Activated T-helper 17 cell treated with anti-CD3 and anti-CD28 coated beads, Interleukin-2, amount 50 U/mL, for 72 hours (primary cell): Measurements from ENCODE around the gene KIR2DL1. TPM values are rescaled to one million over a fixed set of nuclear protein-coding genes. Genes with fewer than 3 reads are reported as not detected.
"Not testable (repeated sequence)": the region's sequence is repeated elsewhere in the genome, so short reads cannot be mapped to it uniquely, and the experiment has no call there.

ENCODE experiments used
- ATAC-seq: fragments of 150-1000 bp; cut with Tn5 transposase; replicated peaks from 2 replicates; pipeline ENCODE4 v1.10.0; 2021; ENCODE audit warnings: mild to moderate bottlenecking, moderate library complexity
- H3K27ac Mint-ChIP-seq: one replicate; pipeline ENCODE4 v1.8.0; 2022; ENCODE audit warnings: mixed read lengths
- H3K27me3 Mint-ChIP-seq: one replicate; pipeline ENCODE4 v1.8.0; 2022; ENCODE audit warnings: mixed read lengths
- H3K36me3 Mint-ChIP-seq: one replicate; pipeline ENCODE4 v1.8.0; 2022; ENCODE audit warnings: low read depth, mild to moderate bottlenecking, mixed read lengths
- H3K4me1 Mint-ChIP-seq: one replicate; pipeline ENCODE4 v1.8.0; 2022; ENCODE audit warnings: mixed read lengths
- H3K4me3 Mint-ChIP-seq: one replicate; pipeline ENCODE4 v1.8.0; 2022; ENCODE audit warnings: mild to moderate bottlenecking, mixed read lengths
- H3K9me3 Mint-ChIP-seq: one replicate; pipeline ENCODE4 v1.8.0; 2022; ENCODE audit warnings: mixed read lengths
- total RNA-seq, 2 donors: library from RNA; stranded (reverse); gene quantifications; one replicate each; pipeline ENCODE4 v1.2.3, GENCODE V29; 2022

KIR2DL1 gene
- total RNA-seq, 2 donors from 2014 or later, result not detected

DNA sequence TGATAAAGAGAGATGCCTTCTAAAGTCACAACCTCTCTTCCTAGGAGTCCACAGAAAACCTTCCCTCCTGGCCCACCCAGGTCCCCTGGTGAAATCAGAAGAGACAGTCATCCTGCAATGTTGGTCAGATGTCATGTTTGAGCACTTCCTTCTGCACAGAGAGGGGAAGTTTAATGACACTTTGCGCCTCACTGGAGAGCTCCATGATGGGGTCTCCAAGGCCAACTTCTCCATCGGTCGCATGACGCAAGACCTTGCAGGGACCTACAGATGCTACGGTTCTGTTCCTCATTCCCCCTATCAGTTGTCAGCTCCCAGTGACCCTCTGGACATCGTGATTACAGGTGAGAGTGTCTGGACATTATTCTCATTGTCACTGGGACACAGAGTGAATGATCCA is 18.6 kb downstream of the KIR2DL1 start:
- not testable (repeated sequence) for H3K9me3 Mint-ChIP-seq, H3K4me3 Mint-ChIP-seq, ATAC-seq, H3K4me1 Mint-ChIP-seq, H3K36me3 Mint-ChIP-seq, H3K27ac Mint-ChIP-seq
- peaks cover 17% of the 10 kb centered on the region for H3K27me3 Mint-ChIP-seq

DNA sequence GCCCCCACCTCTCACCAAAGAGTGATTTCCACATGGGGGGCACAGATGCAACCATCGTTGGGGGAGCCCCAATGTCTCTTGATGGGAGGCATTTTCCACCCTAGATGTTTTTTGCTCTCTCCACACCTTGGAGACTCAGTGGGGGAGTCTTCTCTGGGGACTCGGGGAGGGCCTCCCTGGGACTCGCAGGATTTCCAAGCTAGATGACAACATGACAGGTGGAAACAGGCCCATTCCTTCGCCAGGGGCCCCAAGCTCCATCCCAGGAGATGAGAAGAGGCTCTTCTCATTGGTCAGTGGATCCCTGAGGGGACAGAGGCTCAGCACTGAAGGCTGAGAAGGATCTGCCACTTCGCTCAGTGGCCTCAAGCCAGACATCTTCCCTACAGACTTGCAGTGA is 21.1 kb downstream of the KIR2DL1 start:
- H3K27me3 Mint-ChIP-seq, result peaks cover 7% of the 10 kb centered on the region
- H3K4me3 Mint-ChIP-seq, result no peak overlapping the region
- H3K36me3 Mint-ChIP-seq, result no peaks in the 10 kb centered on the region
- no peak overlapping the region for H3K27ac Mint-ChIP-seq
- H3K4me1 Mint-ChIP-seq, result peaks cover 11% of the 10 kb centered on the region
- ATAC-seq, result no peak
- no peaks in the 10 kb centered on the region for H3K9me3 Mint-ChIP-seq

DNA sequence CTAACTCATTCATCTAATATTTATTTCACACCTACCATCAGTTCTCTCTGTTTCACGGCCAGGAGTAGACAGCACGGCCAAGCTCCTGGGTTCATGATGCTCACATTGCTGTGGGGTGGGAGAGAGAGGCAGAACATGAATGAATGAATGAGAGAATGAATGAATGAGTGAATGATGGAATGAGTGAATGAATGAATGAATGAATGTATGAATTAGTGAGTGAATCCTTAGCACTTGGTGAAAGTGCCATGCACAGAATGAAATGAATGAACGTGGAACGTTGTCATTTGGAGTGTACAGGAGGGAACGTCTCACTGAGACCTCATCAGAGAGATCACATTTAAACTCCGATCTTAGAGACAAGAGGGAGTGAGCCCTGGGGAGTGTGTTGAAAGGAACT is 21.9 kb downstream of the KIR2DL1 start:
- peaks cover 11% of the 10 kb centered on the region for H3K4me1 Mint-ChIP-seq
- no peaks in the 10 kb centered on the region for H3K36me3 Mint-ChIP-seq
- ATAC-seq, result no peak
- H3K27me3 Mint-ChIP-seq, result peaks cover 10% of the 10 kb centered on the region
- H3K27ac Mint-ChIP-seq, result no peak overlapping the region
- no peak overlapping the region for H3K4me3 Mint-ChIP-seq
- H3K9me3 Mint-ChIP-seq, result no peaks in the 10 kb centered on the region

DNA sequence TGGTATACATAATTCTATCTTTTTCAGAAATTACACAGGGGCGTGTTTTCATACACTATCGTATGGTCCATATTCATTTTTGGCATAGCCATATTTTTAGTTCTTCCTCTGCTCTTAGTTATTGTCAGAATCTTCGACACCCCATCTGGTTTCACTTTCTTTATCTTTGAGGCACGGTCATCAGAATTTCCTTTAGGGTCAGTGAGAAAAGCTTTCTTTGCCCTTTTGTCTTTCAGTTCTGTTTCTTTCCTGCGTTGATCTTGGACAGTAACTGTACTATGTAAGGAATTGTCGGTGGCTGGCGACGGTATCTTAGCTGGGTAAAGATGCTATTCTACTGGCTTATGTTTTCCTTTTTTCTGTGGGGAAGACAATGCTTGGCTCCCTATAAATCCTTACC is 23.2 kb downstream of the KIR2DL1 start:
- peak overlapping the region; percentile 34 for H3K27ac Mint-ChIP-seq
- H3K4me1 Mint-ChIP-seq, result peaks cover 11% of the 10 kb centered on the region
- no peaks in the 10 kb centered on the region for H3K36me3 Mint-ChIP-seq
- H3K4me3 Mint-ChIP-seq, result peak overlapping the region; percentile 62
- ATAC-seq, result peak; percentile 55
- H3K27me3 Mint-ChIP-seq, result peaks cover 13% of the 10 kb centered on the region
- H3K9me3 Mint-ChIP-seq, result no peaks in the 10 kb centered on the region

GRCh38 chr19:54795758-54796157 is 26.2 kb downstream of the KIR2DL1 start:
- no peaks in the 10 kb centered on the region for H3K36me3 Mint-ChIP-seq

GRCh38 chr19:54803410-54803809 is 33.8 kb downstream of the KIR2DL1 start, which contains the start of gene KIR2DL4:
Gene KIR2DL4, plus strand, starts transcription at chr19:54803610. Its CDS starts 42 bp downstream, at chr19:54803652.
- H3K4me1 Mint-ChIP-seq, result no peaks in the 10 kb centered on the region
- no peaks in the 10 kb centered on the region for H3K36me3 Mint-ChIP-seq
- H3K4me3 Mint-ChIP-seq, result no peak within 1 kb of the TSS
- H3K27ac Mint-ChIP-seq, result no peak within 1 kb of the TSS
- no peak for ATAC-seq
- H3K9me3 Mint-ChIP-seq, result no peaks in the 10 kb centered on the region
- peaks cover 29% of the 10 kb centered on the region for H3K27me3 Mint-ChIP-seq

More at GRCh38 chr19:54795758-54796157, 26.2 kb downstream of the KIR2DL1 start:
- Mint-ChIP-seq H3K27ac (no peak overlapping the region), H3K27me3 (peaks cover 18% of the 10 kb centered on the region), H3K4me3 (no peak overlapping the region), H3K4me1 (peaks cover 11% of the 10 kb centered on the region), H3K9me3 (no peaks in the 10 kb centered on the region)
- ATAC-seq, result no peak

DNA sequence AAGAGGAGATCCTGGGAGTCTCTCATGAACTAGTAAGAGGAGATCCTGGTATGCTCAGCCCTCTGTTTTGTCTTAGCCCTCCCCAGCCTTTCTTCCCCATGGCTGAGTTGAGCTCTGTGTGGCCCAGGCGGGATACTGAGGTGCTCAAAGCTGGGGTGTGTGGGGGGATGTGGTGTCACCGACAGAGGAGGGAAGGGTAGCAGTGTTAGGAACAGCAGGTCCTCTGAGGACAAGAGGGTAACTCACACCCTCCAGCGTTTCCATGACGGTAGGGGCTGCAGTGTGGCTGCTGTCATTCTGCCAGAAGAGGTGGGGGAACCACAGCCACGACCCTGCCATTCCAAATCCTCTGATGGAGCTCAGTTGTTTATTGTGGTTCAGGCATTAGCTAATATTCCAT is 34.5 kb downstream of the KIR2DL1 start:
- H3K4me1 Mint-ChIP-seq, result no peaks in the 10 kb centered on the region
- ATAC-seq, result no peak
- no peaks in the 10 kb centered on the region for H3K36me3 Mint-ChIP-seq
- peaks cover 28% of the 10 kb centered on the region for H3K27me3 Mint-ChIP-seq
- no peaks in the 10 kb centered on the region for H3K9me3 Mint-ChIP-seq
- no peak overlapping the region for H3K4me3 Mint-ChIP-seq
- H3K27ac Mint-ChIP-seq, result no peak overlapping the region

DNA sequence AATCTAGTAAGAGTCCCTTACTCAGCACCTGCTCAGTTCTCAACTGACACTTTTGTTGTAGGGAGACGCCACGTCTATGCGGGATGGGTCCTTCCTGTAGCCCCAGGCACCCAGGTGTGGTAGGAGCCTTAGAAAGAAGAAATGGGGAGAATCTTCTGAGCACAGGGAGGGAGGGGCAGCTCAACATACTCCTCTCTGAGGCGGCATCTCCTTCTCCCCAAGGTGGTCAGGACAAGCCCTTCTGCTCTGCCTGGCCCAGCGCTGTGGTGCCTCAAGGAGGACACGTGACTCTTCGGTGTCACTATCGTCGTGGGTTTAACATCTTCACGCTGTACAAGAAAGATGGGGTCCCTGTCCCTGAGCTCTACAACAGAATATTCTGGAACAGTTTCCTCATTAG is 35.0 kb downstream of the KIR2DL1 start:
- ATAC-seq, result no peak
- H3K4me3 Mint-ChIP-seq, result no peak overlapping the region

GRCh38 chr19:54805665-54806515 is 36.3 kb downstream of the KIR2DL1 start:
- H3K27me3 Mint-ChIP-seq, result peaks cover 34% of the 10 kb centered on the region
- H3K4me1 Mint-ChIP-seq, result no peaks in the 10 kb centered on the region
- no peak for ATAC-seq
- no peaks in the 10 kb centered on the region for H3K9me3 Mint-ChIP-seq
- H3K27ac Mint-ChIP-seq, result no peak overlapping the region
- H3K4me3 Mint-ChIP-seq, result no peak overlapping the region
- H3K36me3 Mint-ChIP-seq, result no peaks in the 10 kb centered on the region

More for the DNA sequence above, 35.0 kb downstream of the KIR2DL1 start:
- H3K4me1 Mint-ChIP-seq, result no peaks in the 10 kb centered on the region
- no peaks in the 10 kb centered on the region for H3K9me3 Mint-ChIP-seq
- H3K36me3 Mint-ChIP-seq, result no peaks in the 10 kb centered on the region
- no peak overlapping the region for H3K27ac Mint-ChIP-seq
- peaks cover 26% of the 10 kb centered on the region for H3K27me3 Mint-ChIP-seq

GRCh38 chr19:54806516-54806838 is 36.9 kb downstream of the KIR2DL1 start:
- no peak overlapping the region for H3K27ac Mint-ChIP-seq
- H3K36me3 Mint-ChIP-seq, result no peaks in the 10 kb centered on the region
- H3K9me3 Mint-ChIP-seq, result no peaks in the 10 kb centered on the region
- no peak overlapping the region for H3K4me3 Mint-ChIP-seq
- peaks cover 32% of the 10 kb centered on the region for H3K27me3 Mint-ChIP-seq
- no peaks in the 10 kb centered on the region for H3K4me1 Mint-ChIP-seq
- ATAC-seq, result no peak

DNA sequence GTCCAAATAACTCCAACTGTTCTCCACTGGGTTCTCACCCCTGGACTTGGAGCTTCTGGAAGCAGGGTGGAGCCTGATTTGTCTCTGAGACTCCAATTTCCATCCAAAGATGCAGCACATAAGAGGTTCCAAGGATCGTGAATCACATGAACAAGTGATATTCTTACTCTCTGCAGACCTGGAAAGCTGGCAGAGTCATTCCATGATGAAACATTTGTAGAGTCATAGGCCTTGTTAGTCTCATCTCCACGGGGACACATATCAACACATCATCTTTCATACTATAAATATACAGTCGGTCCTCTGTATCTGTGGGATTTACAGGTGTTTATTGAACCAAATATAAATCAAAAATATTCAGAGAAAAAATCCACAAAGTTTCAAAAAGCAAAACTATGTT is 45.0 kb downstream of the KIR2DL1 start:
- not testable (repeated sequence) for H3K9me3 Mint-ChIP-seq, H3K36me3 Mint-ChIP-seq, ATAC-seq, H3K27ac Mint-ChIP-seq, H3K4me1 Mint-ChIP-seq, H3K4me3 Mint-ChIP-seq
- peaks cover 35% of the 10 kb centered on the region for H3K27me3 Mint-ChIP-seq

DNA sequence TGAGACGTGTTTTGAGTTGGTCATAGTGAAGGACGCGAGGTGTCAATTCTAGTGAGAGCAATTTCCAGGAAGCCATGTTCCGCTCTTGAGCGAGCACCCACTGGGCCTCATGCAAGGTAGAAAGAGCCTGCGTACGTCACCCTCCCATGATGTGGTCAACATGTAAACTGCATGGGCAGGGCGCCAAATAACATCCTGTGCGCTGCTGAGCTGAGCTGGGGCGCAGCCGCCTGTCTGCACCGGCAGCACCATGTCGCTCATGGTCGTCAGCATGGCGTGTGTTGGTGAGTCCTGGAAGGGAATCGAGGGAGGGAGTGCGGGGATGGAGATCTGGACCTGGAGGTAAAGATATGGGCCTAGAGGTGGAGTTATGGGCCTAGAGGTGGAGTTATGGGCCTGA is 46.7 kb downstream of the KIR2DL1 start, which contains the start of gene KIR3DL1:
KIR3DL1 (plus strand) TSS at position 218 of the 400 bp plus-strand sequence.
- not testable (repeated sequence) for H3K27ac Mint-ChIP-seq, H3K36me3 Mint-ChIP-seq, H3K4me3 Mint-ChIP-seq, ATAC-seq, H3K9me3 Mint-ChIP-seq, H3K4me1 Mint-ChIP-seq
- peaks cover 38% of the 10 kb centered on the region for H3K27me3 Mint-ChIP-seq

- no peaks in the 10 kb centered on the region for H3K4me1 Mint-ChIP-seq
- no peaks in the 10 kb centered on the region for H3K9me3 Mint-ChIP-seq
- no peaks in the 10 kb centered on the region for H3K36me3 Mint-ChIP-seq
- H3K4me3 Mint-ChIP-seq, result no peak overlapping the region
- ATAC-seq, result no peak
- no peak overlapping the region for H3K27ac Mint-ChIP-seq
- peaks cover 38% of the 10 kb centered on the region for H3K27me3 Mint-ChIP-seq
Observed at GRCh38 chr19:54817670-54818536, 48.3 kb downstream of the KIR2DL1 start.

- not testable (repeated sequence) for H3K4me3 Mint-ChIP-seq, H3K27ac Mint-ChIP-seq, H3K4me1 Mint-ChIP-seq, ATAC-seq, H3K36me3 Mint-ChIP-seq, H3K9me3 Mint-ChIP-seq
- peaks cover 22% of the 10 kb centered on the region for H3K27me3 Mint-ChIP-seq
Observed at GRCh38 chr19:54824416-54824815, 54.8 kb downstream of the KIR2DL1 start.

GRCh38 chr19:54825326-54825725 is 55.7 kb downstream of the KIR2DL1 start:
- H3K36me3 Mint-ChIP-seq, H3K4me1 Mint-ChIP-seq, H3K4me3 Mint-ChIP-seq, H3K9me3 Mint-ChIP-seq, ATAC-seq, H3K27ac Mint-ChIP-seq: not testable (repeated sequence)
- peaks cover 21% of the 10 kb centered on the region for H3K27me3 Mint-ChIP-seq
